ENCODE results near the gene LHX3.

Gene LHX3

DNA sequence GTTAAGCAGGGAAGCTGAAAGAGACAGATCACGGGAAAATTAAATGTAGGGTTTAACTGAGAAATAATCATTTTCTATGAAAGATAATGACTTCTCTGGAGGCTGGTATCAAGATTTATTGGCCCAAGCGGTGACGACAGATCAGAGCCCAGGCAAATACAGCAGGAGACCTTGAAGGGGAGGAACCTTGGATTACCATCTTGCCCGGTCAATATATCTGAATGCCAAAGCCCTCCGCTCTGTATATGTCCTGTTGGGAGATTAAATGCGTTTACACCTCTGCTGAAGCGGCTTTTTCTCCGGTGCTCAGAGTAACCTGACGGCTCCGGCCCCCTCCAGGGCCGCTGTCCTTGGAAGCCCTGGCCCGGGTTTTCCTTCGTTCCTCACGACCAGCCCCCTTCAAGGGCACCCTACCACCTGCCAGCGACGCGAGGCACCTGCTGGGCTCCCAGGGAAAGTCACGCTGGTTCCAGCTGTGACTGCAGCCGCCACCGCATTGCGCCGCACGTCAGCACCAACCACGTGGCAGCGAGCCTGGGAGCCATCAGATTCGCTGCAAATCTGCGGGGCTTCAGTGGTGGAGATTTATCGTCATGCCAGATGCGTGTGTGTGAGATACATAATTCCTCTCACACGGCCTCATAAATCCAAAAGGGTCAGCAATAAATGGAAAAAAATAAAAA is 45.1 kb upstream of the LHX3 start:
- H2AFZ ChIP-seq (ENCODE audit: low read length) = no peak overlapping the region
- no peaks in the 10 kb centered on the region for H3K9me3 ChIP-seq (replicated peaks; ENCODE audit: insufficient read depth, low read length)
- no peak overlapping the region for H3K4me2 ChIP-seq (ENCODE audit: low read depth, low read length)
- no peak overlapping the region for H3K4me3 ChIP-seq (ENCODE audit: low read length)
- DNase-seq = no peak
- peaks cover under 1% of the 10 kb centered on the region for H3F3A ChIP-seq (ENCODE audit: insufficient read depth, low read length)
- peaks cover 4% of the 10 kb centered on the region for H3K79me2 ChIP-seq (ENCODE audit: low read length)
- peaks cover 84% of the 10 kb centered on the region for H3K27me3 ChIP-seq (replicated peaks; ENCODE audit: insufficient read depth, low read length)
- TF ChIP-seq, protein P1, sequence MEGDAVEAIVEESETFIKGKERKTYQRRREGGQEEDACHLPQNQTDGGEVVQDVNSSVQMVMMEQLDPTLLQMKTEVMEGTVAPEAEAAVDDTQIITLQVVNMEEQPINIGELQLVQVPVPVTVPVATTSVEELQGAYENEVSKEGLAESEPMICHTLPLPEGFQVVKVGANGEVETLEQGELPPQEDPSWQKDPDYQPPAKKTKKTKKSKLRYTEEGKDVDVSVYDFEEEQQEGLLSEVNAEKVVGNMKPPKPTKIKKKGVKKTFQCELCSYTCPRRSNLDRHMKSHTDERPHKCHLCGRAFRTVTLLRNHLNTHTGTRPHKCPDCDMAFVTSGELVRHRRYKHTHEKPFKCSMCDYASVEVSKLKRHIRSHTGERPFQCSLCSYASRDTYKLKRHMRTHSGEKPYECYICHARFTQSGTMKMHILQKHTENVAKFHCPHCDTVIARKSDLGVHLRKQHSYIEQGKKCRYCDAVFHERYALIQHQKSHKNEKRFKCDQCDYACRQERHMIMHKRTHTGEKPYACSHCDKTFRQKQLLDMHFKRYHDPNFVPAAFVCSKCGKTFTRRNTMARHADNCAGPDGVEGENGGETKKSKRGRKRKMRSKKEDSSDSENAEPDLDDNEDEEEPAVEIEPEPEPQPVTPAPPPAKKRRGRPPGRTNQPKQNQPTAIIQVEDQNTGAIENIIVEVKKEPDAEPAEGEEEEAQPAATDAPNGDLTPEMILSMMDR (IDR thresholded peaks at IDR 0.05; ENCODE audit: low read length) = no peak
- TF ChIP-seq EZH2phosphoT487 (IDR thresholded peaks at IDR 0.05; ENCODE audit: low read length) (0 out of 2 replicates have a peak, but pooled peaks have one; percentile 8), EZH2 (optimal IDR thresholded peaks at IDR 0.05; ENCODE audit: low read depth, low read length) (no peak)
- H4K20me1 ChIP-seq (ENCODE audit: insufficient read depth, low read length) = no peaks in the 10 kb centered on the region
- no peaks in the 10 kb centered on the region for H3K36me3 ChIP-seq (replicated peaks; ENCODE audit: insufficient read depth, low read length)
- no peak overlapping the region for H3K9ac ChIP-seq (ENCODE audit: low read length)
- H3K4me1 ChIP-seq (ENCODE audit: low read length) = no peaks in the 10 kb centered on the region
- no peak overlapping the region for H3K27ac ChIP-seq (ENCODE audit: low read length)
- no peaks in the 10 kb centered on the region for H3K9me2 ChIP-seq (replicated peaks; ENCODE audit: insufficient read depth, low read length)

DNA sequence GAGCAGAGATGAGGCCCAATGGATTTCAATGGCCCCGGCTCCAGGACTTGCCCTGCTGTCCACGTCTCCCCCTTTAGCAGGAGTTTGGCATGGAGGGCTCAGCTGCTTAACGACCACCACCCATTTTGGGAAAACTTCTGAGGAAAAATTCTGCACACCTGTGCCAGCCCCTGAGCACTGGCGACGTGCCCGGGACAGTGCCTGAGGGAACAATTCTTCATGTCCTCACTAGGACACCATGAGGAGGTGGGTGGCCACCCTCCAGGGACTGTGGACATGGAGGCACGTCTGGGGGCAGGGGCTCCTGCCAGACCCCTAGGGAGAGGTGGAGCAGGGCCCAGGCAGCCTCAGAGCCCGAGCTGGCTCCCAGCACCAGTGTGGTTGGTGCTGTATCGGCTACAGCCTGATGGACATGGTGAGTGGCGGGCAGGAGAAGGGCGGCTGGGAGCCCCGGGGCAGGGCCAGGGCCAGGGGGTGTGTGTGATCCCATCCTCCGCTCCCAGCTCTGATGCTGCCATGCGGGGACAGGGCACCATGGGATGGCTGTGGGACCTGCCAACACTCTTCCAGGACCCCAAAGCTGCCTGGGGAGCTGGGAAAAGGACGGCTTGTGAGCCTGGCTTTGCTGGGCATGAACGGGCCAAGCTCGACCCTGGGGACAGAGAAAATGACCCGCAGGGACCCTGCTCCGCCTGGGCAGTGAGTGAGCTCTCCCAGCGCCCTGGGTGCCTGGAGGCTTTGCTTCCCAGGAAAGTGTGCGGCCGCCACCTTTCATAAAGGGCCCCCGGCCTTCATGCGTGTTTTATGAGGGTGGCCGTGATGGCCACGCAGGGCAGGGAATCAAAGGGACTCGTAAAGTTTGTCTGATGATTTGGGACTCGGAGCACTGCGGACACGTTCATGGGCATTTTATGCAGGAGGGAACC is 44.3 kb upstream of the LHX3 start:
- no peak for TF ChIP-seq EZH2phosphoT487 (IDR thresholded peaks at IDR 0.05; ENCODE audit: low read length)
- TF ChIP-seq, protein P1 (IDR thresholded peaks at IDR 0.05; ENCODE audit: low read length) = no peak
- no peak for TF ChIP-seq EZH2 (optimal IDR thresholded peaks at IDR 0.05; ENCODE audit: low read depth, low read length)
- Histone ChIP-seq H3K79me2 (ENCODE audit: low read length) (peaks cover 12% of the 10 kb centered on the region), H3K4me3 (ENCODE audit: low read length) (no peak overlapping the region), H3K9me2 (replicated peaks; ENCODE audit: insufficient read depth, low read length) (no peaks in the 10 kb centered on the region), H3K27me3 (replicated peaks; ENCODE audit: insufficient read depth, low read length) (peaks cover 76% of the 10 kb centered on the region), H3K36me3 (replicated peaks; ENCODE audit: insufficient read depth, low read length) (no peaks in the 10 kb centered on the region), H4K20me1 (ENCODE audit: insufficient read depth, low read length) (no peaks in the 10 kb centered on the region), H2AFZ (ENCODE audit: low read length) (no peak overlapping the region), H3K27ac (ENCODE audit: low read length) (no peak overlapping the region), H3F3A (ENCODE audit: insufficient read depth, low read length) (peaks cover 9% of the 10 kb centered on the region), H3K4me2 (ENCODE audit: low read depth, low read length) (no peak overlapping the region), H3K4me1 (ENCODE audit: low read length) (peaks cover 4% of the 10 kb centered on the region; the same call in 1 of the 2 replicates), H3K9me3 (replicated peaks; ENCODE audit: insufficient read depth, low read length) (no peaks in the 10 kb centered on the region), H3K9ac (ENCODE audit: low read length) (no peak overlapping the region)
- DNase-seq = no peak

DNA sequence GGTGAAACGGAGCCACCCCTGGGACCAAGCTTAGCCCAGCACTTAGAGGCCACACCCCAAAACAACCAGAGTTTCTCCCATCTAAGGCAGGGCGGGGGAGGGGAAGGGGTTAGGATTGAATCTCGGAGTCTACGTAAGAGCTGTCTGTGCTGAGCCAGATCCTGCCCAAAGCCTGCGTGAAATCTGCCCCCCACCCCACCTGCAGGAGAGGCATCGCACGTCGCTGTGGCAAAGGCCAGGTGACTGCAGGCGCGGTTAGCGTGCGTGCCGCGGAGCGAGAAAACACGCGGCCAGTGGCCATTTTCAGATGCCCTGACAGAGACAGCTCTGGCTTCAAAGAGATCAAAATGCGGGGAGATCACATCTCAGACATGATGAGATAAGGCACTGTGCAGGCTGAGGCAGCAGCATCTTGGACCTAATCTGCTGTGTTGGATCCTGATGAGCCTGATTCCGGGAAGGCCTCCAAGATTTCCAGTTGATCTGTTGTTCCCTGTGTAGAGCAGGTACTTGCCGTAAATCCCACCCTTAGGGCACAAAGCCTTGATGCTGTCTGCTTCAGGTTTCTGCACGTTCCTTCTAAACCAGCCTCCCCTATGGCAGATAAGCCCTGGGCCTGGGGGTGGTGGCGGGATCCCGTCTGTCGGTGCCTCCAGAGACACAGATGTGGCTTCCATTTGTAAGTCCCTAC is 43.2 kb upstream of the LHX3 start:
- H3K4me2 ChIP-seq (ENCODE audit: low read depth, low read length) = no peak overlapping the region
- no peak overlapping the region for H3K27ac ChIP-seq (ENCODE audit: low read length)
- H2AFZ ChIP-seq (ENCODE audit: low read length) = no peak overlapping the region
- H3K4me3 ChIP-seq (ENCODE audit: low read length) = no peak overlapping the region
- TF ChIP-seq EZH2phosphoT487 (IDR thresholded peaks at IDR 0.05; ENCODE audit: low read length) = no peak
- no peak for TF ChIP-seq EZH2 (optimal IDR thresholded peaks at IDR 0.05; ENCODE audit: low read depth, low read length)
- TF ChIP-seq, protein P1 (IDR thresholded peaks at IDR 0.05; ENCODE audit: low read length) = no peak
- no peak for DNase-seq
- no peaks in the 10 kb centered on the region for H3K9me2 ChIP-seq (replicated peaks; ENCODE audit: insufficient read depth, low read length)
- H3K9ac ChIP-seq (ENCODE audit: low read length) = no peak overlapping the region
- no peaks in the 10 kb centered on the region for H3K9me3 ChIP-seq (replicated peaks; ENCODE audit: insufficient read depth, low read length)
- peaks cover 23% of the 10 kb centered on the region for H3K79me2 ChIP-seq (ENCODE audit: low read length)
- peaks cover 64% of the 10 kb centered on the region for H3K27me3 ChIP-seq (replicated peaks; ENCODE audit: insufficient read depth, low read length)
- peaks cover 14% of the 10 kb centered on the region for H3K4me1 ChIP-seq (ENCODE audit: low read length)
- H4K20me1 ChIP-seq (ENCODE audit: insufficient read depth, low read length) = no peaks in the 10 kb centered on the region
- no peaks in the 10 kb centered on the region for H3K36me3 ChIP-seq (replicated peaks; ENCODE audit: insufficient read depth, low read length)
- peaks cover 19% of the 10 kb centered on the region for H3F3A ChIP-seq (ENCODE audit: insufficient read depth, low read length)
